ENCODE data around the gene KRTAP1-1.

GRCh38 chr17:41042953-41043352 lies 1.7 kb upstream of the KRTAP1-1 start:
- TF ChIP-seq, protein P1, sequence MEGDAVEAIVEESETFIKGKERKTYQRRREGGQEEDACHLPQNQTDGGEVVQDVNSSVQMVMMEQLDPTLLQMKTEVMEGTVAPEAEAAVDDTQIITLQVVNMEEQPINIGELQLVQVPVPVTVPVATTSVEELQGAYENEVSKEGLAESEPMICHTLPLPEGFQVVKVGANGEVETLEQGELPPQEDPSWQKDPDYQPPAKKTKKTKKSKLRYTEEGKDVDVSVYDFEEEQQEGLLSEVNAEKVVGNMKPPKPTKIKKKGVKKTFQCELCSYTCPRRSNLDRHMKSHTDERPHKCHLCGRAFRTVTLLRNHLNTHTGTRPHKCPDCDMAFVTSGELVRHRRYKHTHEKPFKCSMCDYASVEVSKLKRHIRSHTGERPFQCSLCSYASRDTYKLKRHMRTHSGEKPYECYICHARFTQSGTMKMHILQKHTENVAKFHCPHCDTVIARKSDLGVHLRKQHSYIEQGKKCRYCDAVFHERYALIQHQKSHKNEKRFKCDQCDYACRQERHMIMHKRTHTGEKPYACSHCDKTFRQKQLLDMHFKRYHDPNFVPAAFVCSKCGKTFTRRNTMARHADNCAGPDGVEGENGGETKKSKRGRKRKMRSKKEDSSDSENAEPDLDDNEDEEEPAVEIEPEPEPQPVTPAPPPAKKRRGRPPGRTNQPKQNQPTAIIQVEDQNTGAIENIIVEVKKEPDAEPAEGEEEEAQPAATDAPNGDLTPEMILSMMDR (IDR thresholded peaks at IDR 0.05): no peak
- TF ChIP-seq BHLHE40 (IDR thresholded peaks at IDR 0.05; ENCODE audit: low read depth, low read length): no peak
- no peak for TF ChIP-seq MAZ (IDR thresholded peaks at IDR 0.05; ENCODE audit: borderline replicate concordance, low read depth, low read length)
- TF ChIP-seq, protein P2, sequence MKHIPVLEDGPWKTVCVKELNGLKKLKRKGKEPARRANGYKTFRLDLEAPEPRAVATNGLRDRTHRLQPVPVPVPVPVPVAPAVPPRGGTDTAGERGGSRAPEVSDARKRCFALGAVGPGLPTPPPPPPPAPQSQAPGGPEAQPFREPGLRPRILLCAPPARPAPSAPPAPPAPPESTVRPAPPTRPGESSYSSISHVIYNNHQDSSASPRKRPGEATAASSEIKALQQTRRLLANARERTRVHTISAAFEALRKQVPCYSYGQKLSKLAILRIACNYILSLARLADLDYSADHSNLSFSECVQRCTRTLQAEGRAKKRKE (CRISPR knock-in tag; IDR thresholded peaks at IDR 0.05; ENCODE audit: low read depth): no peak
- TF ChIP-seq MAFK (IDR thresholded peaks at IDR 0.05; ENCODE audit: partially characterized antibody): no peak

Measured in A549 (cell line).